GM12873 (cell line): Measurements from ENCODE around the gene GIPC1.

ENCODE experiments used
- CTCF ChIP-seq: IDR thresholded peaks from 2 replicates; pipeline ENCODE4 v1.5.1; 2012; ENCODE audit warnings: low read depth, mild to moderate bottlenecking, moderate library complexity, low read length, control low read depth; ENCODE audit not compliant: insufficient read depth; ENCODE audit errors: missing control alignments

Gene GIPC1

GRCh38 chr19:14495672-14496028 is 277 bp downstream of the GIPC1 start:
- TF ChIP-seq CTCF = no peak

- TF ChIP-seq CTCF = no peak
Measured at GRCh38 chr19:14494910-14495671, 836 bp downstream of the GIPC1 start.

GRCh38 chr19:14494411-14494810 is 1.5 kb downstream of the GIPC1 start:
- no peak for TF ChIP-seq CTCF

GRCh38 chr19:14492756-14493337 is 3.1 kb downstream of the GIPC1 start:
- no peak for TF ChIP-seq CTCF

- no peak for TF ChIP-seq CTCF
Measured at GRCh38 chr19:14487370-14488125, 8.4 kb downstream of the GIPC1 start.

- no peak for TF ChIP-seq CTCF
Measured at GRCh38 chr19:14482172-14482941, 13.6 kb downstream of the GIPC1 start.

- no peak for TF ChIP-seq CTCF
Measured at GRCh38 chr19:14480700-14481079, 15.2 kb downstream of the GIPC1 start.
